ENCODE data around the gene ZNF280B.

DNA sequence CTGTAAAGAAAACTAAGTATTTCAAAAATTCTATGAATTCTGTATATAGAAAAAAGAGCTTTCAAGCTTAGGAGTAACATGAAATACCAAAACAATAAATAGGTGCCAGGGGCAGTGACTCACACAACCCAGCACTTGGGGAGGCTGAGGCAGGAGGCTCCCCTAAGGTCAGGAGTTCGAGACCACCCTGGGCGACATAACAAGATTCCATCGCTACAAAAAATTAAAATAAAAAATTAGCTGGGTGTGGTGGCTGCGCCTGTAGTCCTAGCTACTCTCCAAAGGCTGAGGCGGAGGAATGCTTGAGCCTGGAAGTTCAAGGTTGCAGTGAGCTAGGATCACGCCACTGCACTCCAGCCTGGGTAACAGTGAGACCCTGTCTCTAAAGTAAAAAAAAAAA lies 21.5 kb downstream of the ZNF280B start:
- TF ChIP-seq YY1 (IDR thresholded peaks at IDR 0.05; ENCODE audit: insufficient read depth, insufficient read length) (no peak), ZNF274 (IDR thresholded peaks at IDR 0.05; ENCODE audit: low read depth, low read length) (no peak), SUZ12 (IDR thresholded peaks at IDR 0.05; ENCODE audit: extremely low read depth, insufficient read depth, insufficient read length) (no peak)
